Activated T-cell treated with anti-CD3 and anti-CD28 coated beads for 48 hours (primary cell): ENCODE measurements around the gene ADGRL3.

Source experiments
- DNase-seq: peaks from one replicate; pipeline ENCODE4 v3.0.0-alpha.2; 2020; ENCODE audit warnings: low read depth

ADGRL3 gene

DNA sequence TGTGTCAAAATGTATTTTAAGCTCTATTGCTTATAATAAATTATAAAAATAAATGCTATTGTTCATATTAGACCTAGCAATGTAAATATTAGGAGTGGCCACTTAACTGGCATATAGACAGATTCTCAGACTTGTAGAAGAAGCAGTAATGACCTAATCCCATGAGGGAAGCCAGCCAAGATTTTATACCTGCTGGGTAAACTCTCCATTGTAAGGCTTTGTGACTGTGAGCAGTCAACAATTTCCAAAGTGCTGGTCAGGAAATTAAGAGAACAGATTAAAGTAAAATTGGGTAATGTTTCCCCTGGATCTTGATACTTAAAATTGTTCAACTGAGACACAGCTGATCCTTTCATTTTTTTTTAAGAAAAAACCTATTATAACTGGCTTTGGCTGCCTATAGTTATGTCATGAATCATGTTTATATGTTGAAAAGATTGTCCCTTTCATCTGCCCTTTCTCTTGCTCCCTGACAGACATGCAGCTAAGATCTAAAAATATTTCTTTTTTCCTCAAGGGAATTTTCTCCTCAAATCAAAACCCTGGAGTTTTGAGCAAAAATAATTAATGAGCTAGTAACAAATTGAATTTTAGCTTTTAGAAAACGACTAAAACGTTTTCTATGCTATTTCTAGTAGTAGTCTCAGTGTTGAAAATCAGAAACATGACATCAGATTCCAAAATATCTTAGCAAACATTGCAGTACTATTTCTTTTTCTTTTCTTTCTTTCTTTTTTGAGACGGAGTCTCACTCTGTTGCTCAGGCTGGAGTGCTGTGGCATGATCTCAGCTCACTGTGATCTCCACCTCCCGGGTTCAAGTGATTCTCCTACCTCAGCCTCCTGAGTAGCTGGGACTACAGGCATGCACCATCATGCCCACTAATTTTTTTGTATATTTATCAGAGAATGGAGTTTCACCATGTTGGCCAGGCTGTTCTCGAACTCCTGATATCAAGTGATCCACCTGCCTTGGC, 77.9 kb downstream of the ADGRL3 start:
- no peak for DNase-seq

DNA sequence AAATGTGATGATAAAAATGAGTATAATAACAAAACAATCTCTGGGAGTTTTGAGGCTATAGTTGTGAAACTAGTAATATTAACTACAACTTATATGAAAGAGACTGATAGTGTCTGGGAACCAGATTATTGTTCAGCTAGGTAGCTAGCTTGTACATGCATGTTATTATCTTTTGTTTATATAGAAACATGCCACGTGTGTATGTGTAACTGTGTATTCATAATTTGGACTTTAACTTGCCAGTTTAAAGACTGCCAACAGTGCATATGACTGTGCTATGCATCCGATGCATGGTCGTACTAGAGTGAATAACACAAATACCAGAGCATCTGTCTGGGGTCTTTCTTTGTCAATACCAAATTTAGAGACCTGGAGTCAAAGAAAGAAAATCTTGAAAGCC, 92.2 kb downstream of the ADGRL3 start:
- DNase-seq: no peak

DNA sequence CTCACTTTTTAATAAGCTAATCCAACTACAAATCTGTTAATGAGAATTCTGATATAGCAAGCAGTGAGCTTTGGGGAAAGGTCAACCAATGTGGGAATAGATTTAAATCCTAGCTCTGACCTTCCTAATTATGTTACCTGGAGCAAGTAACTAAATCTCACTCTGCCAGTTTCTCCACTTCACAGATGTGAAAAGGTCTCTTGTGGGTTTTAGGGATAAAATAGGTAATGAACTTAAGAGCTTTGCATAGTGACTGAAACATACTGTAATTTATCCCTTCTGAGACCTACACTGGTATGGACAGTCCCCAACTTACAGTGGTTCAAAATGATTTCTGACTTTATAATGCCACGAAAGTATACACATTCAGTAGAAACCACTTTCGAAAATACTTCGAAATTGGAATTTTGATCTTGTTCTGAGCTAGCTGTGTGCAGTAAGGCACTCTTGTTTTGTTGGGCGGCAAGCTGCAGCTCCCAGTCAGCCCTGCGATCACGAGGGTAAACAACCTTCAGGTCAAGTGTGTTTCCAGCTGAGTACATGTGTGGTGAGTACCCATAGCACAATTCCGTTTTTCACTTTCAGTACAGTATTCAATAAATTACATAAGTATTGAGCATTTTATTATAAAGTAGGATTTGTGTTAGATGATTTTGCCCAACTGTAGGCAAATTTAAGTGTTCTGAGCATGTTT, 93.7 kb downstream of the ADGRL3 start:
- no peak for DNase-seq

DNA sequence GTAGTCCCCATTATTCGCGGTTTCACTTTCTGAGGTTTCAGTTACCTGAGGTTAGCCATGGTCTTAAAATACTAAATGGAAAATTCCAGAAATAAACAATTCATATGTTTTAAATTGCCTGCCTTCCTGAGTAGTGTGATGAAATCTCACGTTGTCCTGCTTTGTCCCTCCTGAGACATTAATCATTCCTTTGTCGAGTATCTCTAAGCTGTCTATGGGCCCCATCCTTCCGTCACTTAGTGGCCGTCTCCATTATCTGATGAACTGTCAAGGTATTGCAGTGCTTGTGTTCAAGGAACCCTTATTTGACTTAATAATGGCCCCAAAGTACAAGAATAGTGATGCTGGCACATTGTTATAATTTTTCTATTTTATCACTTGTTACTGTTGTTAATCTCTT, 94.8 kb downstream of the ADGRL3 start:
- no peak for DNase-seq

DNA sequence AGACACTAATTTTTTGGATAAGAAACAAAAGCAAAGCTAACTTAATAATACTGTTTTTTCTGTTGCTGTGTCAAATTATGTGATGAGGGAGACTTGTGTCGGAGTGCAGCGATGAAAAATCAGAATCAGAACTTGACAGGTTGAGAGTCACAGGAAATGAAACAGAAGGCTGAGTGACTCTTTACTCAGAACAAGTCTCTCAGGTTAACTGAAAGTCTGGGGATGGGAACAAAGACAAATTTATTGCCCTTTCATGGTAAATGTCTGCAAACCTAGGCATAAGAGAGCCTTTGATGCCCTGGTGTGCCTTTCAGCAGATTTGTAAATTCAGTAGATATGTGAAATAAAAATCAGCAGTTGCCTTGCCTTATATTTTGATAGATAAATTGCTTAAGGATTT, 96.0 kb downstream of the ADGRL3 start:
- no peak for DNase-seq

DNA sequence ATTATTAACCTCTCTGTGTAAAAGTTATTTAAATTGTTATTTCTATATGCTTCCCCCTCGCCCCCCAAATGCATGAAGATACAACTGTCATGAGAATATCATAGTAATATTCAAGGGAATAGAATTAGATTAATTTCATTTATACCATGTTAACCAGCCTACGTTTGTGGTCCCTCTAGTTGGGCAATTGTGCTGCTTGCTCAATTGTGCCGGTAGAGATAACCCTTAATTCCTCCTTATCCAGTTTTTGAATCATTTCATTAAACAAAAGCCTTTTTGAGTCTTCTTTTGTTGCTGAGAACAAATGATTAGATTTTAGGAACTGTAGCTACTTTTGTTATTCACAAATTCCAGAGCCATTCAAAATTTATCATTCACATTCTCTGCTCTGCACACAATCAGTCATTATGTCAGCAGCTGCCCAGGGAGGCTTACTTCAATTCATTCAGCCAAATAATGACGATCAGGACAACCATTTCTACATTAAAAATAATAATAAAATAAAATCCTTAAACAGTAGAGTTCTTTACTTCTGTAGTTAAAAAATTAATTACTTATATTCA, 98.1 kb downstream of the ADGRL3 start:
- DNase-seq: no peak

DNA sequence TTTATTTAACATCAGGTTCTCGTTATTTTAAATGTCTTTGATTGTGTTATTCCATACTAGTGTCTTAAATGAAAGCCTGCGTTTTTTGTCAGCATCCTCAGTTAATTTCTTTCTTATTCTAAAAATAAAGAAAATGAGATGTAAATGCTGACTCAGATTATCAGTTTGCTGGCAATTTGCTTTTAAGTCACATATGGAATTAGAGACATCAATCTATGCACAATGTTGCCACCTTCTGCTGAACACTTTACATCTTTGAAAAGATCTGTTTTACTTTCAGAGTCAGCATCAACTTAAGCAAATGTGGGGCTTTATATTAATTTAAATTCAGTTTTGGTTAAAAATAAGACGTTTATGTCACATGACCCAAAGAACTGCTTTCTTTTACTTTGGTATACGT, 99.2 kb downstream of the ADGRL3 start:
- no peak for DNase-seq

DNA sequence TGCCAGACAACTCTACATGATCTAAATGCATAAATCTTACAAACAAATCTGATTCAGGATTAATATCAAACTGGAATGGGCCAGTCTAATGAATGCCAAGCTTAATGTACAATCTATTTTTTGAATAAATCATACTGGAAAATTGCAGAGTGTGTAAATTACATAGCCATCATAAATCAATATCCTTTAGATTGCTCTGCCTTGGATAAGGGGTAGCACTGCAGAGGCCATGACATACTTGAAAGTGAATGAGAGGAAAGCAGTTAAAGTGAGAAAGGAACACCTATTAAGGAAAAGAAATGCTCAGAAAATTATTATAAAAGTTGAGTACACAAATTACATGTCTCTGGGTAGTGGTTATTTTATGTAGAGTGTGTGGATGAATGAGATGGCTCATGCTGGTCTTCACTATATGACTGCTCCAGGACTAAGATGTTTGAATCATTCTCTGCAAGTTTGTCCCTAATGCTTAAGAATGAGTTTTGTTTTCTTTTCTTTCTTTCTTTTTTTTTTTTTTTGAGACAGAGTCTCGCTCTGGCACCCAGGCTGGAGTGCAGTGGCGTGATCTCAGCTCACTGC, 100.2 kb downstream of the ADGRL3 start:
- no peak for DNase-seq

DNA sequence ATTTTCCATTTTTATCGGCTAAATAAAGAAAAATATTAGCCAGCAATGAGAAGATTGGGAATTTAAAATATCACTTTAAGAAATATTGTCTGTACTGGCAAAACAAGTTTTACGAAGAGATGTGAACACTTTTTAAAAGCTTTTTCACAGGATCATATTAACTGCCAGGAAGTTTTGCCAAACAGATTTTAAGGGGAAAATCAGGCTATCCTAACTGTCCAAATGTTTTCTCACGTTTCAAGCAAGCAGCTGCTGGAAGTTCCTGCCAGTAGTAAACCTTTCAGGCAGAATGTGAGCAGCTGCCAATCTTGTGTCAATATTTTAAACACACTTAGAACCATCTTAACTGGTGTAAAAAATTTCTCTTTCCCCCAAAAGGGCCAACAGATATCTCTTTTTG, 101.1 kb downstream of the ADGRL3 start:
- no peak for DNase-seq

DNA sequence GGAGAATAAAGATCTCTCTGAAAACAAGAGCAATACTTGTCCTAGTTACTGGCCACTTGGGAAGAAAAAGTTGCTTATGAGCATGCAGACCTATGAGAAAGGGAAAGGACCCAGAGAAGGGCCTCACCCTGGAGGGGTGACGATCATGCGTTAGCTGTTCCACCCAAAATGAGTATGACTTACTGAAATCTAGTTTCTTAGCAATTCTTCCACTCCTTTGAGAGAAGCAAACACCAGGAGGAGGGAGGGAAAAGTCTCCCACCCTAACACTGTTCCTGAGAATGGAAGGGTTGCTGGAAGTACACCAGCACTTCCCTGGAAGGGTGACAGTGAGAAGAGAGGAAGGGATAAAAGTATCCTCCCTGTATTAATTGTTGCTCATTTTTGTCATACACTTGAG, 107.9 kb downstream of the ADGRL3 start:
- DNase-seq: no peak

DNA sequence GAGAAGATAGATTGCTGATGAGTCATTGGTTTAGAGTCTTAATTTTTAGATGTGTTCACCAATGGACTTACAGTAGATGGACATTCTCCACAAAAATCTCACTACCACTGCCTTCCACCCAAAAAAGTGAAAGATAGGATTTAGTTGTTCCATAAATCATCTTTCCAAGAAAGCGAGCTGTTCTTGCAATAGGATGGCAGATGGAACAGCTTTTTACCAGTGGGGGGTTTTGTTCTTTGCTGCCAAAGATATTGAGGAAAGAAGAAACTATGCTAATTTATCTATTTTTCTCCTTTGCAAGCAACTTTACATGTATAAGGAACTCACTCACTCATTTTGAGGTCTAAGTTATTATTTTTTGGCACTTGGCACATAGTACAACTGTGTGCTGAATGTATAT, 109.5 kb downstream of the ADGRL3 start:
- no peak for DNase-seq

DNA sequence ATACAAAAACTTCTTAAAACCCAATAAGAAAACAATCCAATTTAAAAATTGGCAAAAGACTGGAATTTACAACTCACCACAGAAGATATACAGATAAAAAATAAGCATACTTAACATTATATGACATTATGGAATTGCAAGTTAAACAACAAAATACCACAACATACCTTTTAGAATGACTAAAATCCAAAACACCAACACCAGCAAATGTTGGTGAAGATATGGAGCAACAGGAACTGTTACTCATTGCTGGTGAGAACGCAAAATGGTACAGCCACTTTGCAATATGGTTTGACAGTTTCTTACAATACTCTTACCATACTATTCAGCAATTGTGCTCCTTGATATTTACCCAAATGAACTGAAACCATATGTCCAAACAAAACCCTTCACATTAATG, 112.4 kb downstream of the ADGRL3 start:
- no peak for DNase-seq

DNA sequence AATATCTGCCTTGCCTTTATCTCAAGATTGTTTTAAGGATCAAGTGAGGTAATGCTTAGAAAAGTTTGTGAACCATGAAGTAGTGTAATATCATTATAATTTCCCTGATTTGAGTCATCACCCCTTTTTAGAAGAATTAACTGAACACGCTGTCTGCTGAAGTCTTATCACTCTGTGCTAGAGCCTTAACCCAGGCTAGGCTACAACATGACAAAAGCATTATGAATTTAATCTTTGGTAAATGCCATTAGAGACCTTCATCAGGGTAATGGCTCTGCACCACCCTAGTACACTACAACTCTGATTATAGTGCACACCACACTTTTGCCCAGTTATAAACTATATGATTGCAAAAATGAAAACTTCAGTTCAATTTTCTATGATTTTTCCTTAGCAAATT, 118.3 kb downstream of the ADGRL3 start:
- no peak for DNase-seq

DNA sequence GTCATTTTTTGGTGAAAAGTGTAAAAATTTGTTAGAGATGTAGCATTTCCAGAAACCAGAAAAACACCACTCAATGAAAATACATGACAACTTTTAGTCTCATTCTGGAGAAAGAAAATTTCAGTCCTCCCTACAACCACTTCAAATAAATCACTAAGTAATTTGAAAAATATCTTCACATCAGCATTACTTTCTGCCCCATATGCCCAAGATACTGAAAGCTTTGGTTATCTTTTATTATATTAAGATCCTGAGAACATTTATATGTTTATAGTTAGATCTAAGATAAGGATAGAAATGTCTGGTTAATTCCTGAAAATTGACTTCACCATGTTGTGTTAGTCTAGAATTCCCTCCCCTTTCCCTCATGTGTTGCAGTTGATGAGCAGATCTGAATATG, 119.0 kb downstream of the ADGRL3 start:
- DNase-seq: no peak

DNA sequence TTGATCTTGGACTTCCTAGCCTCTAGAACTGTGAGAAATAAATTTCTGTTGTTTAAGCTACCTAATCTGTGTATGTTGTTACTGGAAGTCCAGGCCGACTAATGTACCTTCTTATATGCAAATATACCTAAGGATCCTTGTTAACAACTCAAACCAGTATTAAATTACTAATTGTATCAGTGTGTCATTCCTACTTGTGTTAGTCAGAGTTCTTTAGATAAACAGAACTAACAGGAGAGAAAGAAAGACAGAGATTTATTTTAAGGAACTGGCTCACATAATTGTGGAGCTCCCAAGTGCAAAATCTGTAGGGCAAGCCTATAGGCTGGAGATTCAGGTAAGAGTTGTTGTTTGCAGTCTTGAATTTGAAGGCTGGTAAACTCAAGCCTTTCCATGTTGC, 120.0 kb downstream of the ADGRL3 start:
- no peak for DNase-seq

DNA sequence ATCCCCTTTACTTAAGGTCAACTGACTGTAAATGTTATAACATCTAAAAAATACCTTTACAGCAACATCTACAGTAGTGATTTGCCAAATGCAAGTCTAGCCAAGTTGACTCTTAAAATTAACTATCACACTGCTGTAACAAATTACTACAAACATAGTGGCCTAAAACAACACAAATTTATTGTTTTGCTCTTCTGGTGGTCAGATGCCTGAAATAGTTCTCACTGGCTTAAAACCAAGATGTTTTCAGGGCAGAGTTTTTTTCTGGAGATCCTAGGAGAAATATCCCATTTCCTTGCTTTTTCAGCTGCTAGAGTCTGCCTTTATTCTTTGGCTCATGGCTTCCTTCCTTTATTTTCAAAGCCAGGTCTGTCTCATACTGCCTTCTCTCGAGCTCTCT, 120.5 kb downstream of the ADGRL3 start:
- no peak for DNase-seq

DNA sequence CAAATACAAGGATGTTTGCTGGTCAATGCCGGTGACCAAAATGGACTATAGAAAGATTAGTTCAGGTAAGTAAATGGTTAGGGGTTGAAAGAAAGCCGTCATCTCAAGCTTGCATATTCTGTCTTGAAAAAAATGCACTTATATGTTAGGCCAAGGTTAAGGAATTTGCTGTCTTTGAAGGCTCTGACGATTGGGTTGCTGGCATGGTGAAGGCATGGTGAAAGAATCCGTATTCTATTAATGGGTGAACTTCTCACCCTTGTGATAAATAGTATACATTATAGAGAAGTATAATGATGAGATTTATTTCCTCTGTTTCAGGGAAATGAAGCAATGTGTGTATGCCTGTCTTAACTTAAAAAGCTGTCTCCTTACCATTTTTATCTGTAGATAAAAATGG, 132.6 kb downstream of the ADGRL3 start:
- no peak for DNase-seq

DNA sequence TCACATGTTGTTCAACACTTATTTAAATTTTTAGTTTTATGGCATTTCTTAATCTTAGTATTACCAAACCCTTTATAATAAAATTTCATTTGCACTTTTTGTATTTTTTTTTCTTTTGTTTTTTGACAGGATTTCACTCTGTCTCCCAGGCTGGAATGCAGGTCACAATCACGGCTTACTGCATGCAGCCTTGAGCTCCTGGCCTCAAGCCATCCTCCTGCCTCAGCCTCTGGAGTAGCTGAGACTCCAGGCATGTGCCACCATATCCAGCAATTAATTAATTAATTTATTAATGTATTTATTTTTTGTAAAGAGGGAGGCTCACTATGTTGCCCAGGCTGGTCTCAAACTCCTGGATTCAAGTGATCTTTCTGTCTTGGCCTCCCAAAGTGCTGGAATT, 133.4 kb downstream of the ADGRL3 start:
- DNase-seq: no peak

DNA sequence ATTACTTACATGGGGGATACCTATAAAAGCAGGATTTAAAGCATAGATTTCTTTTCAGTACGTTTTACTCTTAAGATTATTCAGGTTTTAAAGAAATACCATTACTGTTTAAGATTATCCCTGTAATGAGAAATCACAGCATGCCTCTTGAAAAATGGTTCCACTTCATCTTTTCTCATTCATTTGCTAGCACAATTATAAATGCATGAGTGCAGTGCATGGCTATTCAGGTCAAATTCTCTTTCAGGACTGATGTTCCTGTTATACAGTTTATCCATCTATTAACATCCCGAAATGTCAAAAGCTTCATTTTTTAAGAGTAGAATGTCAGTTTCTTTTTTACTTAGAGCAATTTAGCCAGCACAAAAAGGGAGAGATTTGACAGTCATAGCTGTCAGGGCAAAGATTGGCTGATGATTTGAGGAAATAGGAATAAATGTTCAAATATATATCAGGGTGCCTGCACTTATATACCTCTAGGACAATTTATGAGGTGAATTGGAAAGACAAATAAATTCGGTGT, 135.2 kb downstream of the ADGRL3 start:
- DNase-seq: no peak

DNA sequence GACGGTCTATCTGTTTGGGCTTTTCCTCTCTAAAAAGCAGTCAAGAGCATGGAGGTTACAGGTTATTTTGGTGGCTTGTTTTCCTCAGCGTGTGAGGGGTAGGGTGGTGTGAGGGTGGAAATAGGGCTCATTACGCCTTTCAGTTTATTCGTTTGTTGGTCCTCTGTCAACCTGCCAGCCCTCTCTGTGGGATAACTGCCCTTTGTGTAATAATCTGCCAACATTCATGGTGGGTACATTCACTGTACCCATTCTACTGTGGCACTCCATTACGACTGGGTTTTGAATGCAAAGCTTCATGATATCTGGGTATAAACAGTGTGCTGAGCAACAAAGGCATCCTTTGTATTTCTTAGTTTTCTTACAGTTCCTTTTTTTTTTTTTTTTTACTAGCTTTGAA, 136.4 kb downstream of the ADGRL3 start:
- DNase-seq: no peak

DNA sequence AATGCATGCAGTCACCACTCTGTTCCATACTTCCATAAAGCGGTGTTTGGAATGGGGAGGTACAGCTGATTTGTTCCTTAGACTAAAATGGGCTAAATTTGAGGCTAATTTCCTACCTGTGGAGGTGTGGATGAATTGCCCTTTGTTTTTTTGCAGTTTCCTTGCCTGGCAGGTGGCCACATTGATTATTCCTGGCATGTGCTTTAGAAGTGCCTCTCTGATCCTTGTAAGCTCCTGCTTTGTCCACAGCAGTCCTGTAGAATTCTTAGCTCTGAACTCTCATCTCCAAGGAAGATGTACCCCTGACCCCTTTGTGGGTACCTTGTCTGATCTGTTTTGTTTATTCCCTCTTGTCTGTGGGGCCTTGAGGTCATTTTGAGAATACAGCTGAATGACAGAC, 136.8 kb downstream of the ADGRL3 start:
- DNase-seq: no peak

DNA sequence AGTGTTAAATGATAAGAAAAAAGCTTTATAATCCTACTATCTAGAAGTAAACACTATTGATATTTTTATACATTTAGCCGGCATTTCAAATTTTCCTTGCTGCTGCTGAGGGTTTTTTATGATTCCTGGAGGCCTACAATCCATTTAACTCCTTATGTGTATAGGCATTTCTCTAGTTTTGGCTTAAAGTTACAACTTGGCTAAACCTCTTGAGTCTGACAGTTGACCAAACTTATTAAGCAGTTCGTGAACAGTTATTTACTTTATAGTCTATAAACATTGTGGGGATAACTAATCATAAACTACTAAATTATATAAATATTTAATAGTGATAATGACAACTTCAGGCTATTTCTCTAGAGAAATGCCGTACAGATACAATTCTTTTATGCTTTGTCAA, 141.9 kb downstream of the ADGRL3 start:
- no peak for DNase-seq

DNA sequence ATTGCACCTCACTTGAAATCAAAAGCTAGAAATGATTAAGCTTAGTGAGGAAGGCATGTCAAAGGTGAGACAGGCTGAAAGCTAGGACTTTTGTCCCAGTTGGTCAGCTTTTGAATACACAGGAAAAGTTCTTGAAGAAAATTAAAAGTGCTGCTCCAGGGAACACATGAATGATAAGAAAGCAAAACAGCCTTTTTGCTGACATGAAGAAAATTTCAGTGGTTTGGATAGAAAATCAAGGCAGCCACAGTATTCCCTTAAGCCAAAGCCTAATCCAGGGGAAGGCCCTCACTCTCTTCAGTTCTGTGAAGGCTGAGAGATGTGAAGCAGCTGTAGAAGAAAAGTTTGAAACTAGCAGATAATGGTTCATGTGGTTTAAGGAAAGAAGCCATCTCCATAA, 150.8 kb downstream of the ADGRL3 start:
- DNase-seq: no peak
